SHP77 treated with DMSO at 0.1 percent for 48 hours (cell line): ENCODE measurements around the gene FAXDC2.

Experiments used
- DNase-seq: peaks from one replicate; lab custom pipeline; 2025; lab: John Stamatoyannopoulos, UW

FAXDC2 gene

DNA sequence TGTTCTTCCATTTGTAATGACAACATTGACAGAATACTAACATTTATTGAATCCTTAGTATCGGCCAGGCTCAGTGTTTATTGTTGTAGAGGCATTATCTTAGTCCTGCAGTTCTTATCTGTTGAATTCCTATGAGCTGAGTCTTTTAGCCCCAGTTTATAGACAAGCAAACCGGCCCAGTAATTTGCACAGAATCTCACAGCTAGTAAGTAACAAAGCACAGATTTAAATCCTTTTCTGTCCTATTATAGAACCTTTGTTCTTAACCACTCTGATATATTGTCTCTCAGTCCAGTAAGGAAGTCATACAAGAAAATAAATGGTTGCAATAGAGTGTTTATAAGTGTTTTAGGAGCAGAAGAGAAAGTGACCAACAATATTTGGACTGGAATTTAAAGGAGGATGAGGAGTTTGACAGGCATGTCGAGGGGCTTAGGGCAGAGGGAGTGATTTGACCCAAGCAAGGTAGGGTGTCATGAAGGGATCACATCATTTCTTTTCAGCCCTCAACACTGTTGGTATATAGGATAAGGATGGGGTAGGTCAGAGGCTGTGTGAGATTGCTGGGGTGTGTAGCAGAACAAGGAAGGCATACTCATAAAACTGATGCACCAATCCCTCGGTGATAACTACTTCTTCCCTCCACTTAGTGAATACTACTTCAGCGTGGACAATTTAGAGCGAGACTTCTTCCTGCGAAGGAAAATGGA is 55.7 kb downstream of the FAXDC2 start:
- DNase-seq = no peak

- DNase-seq = no peak
These were observed 56.5 kb downstream of the FAXDC2 start for GRCh38 chr5:154793599-154794524.

- no peak for DNase-seq
These were observed 58.9 kb downstream of the FAXDC2 start for GRCh38 chr5:154791535-154791934.

DNA sequence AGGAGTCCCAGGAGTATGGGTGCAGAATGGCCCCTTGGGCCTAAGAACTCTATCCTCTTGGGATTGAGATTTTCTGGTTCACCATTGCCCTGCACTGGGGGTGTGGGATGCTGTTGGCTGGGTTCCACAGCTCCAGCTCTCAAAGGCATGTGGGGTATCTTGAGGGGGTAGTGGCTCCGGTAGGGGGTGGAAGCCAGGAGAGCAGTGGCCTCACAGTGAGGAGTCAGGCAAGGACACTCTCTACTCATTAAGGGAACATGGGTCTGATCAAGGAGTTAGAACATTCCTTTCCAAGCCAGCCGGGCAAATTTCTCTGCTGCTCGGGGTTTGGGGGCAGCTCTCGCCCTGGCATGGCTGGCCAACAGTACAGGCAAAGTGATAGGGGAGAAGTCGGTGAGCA is 62.2 kb downstream of the FAXDC2 start:
- DNase-seq = no peak

- no peak for DNase-seq
These were observed 64.0 kb downstream of the FAXDC2 start for GRCh38 chr5:154786414-154786813.

GRCh38 chr5:154784856-154785255 is 65.5 kb downstream of the FAXDC2 start:
- no peak for DNase-seq

- DNase-seq = no peak
These were observed 66.5 kb downstream of the FAXDC2 start for GRCh38 chr5:154783774-154784460.

- DNase-seq = no peak
These were observed 67.4 kb downstream of the FAXDC2 start for GRCh38 chr5:154782812-154783592.

GRCh38 chr5:154782326-154782725 is 68.1 kb downstream of the FAXDC2 start:
- DNase-seq = no peak

DNA sequence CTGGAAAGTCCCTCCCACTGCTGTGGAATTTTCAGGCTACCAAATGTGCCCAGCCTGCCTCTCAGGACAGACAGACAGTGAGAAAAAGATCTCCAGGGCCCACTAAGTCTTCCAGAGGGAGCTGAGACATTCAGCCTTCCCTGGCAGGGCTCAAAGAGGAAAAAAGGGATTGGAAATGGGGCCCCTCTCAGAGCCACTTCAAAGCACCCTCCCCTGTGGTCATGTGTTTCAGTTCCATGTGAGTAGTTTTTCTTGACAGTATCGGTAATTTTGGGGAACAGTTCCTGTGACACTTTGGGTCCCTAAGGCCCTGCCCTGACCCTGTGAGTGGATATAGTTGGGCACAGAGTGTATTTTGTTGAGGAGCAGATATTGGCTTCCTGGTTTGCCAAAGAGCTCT is 70.3 kb downstream of the FAXDC2 start:
- DNase-seq = no peak

GRCh38 chr5:154779105-154779504 is 71.3 kb downstream of the FAXDC2 start:
- no peak for DNase-seq

- DNase-seq = no peak
These were observed 71.9 kb downstream of the FAXDC2 start for GRCh38 chr5:154778534-154778933.

DNA sequence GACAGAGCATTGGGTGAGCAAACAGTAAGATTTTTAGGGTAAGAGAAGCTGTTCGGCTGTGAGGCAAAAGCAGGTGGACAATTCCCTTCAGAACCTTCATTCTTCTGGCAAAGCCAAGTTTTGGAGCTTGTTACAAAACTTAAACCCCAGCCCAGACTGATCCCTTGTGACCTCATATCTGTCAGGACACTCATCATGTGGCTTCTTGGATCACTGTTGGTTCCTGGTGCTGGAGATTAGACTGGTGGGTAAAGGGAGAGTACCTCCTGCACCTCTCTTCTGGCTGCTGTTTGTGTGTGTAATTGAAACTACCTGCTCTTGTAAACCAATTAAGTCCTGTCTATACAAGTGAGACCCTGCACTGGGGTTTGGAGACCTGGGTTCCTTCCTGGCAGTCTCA is 74.2 kb downstream of the FAXDC2 start:
- DNase-seq = no peak

GRCh38 chr5:154773326-154773725 is 77.1 kb downstream of the FAXDC2 start:
- DNase-seq = no peak

- DNase-seq = no peak
These were observed 79.0 kb downstream of the FAXDC2 start for GRCh38 chr5:154771383-154771901.

DNA sequence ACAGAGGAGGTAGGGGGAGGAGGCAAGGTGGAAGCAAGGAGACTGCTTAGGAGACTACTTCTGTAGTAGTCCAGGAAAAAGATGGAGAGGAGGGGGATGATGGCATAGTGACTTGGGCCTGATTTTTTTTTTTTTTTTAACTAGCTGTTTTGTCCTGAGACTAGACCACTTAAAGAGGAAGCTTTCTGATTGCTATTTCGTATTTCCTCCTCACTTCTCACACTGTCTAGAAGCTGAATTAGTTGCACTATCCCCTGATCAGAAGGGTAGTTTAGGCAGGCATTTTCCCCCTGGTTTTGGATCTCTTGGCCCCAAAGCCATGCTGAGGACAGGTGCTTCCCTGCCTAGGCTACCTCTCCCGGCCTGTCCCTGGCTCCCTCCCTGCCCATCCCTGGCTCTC is 80.3 kb downstream of the FAXDC2 start:
- DNase-seq = no peak
